ENCODE data around the gene PTPRM.

PTPRM gene

GRCh38 chr18:8175501-8176061 is 608.5 kb downstream of the PTPRM start:
- Mint-ChIP-seq H3K36me3 (ENCODE audit: low read depth) (no peaks in the 10 kb centered on the region), H3K27me3 (no peaks in the 10 kb centered on the region), H3K27ac (no peak overlapping the region), H3K4me1 (no peaks in the 10 kb centered on the region), H3K4me3 (no peak overlapping the region), H3K9me3 (peaks cover 6% of the 10 kb centered on the region)
- DNase-seq (no peak), ATAC-seq (no peak)

GRCh38 chr18:8176109-8176508 is 609.0 kb downstream of the PTPRM start:
- no peaks in the 10 kb centered on the region for H3K36me3 Mint-ChIP-seq (ENCODE audit: low read depth)
- H3K9me3 Mint-ChIP-seq, result peaks cover 6% of the 10 kb centered on the region
- no peak overlapping the region for H3K27ac Mint-ChIP-seq
- H3K4me3 Mint-ChIP-seq, result no peak overlapping the region
- no peak for DNase-seq
- no peak for ATAC-seq
- H3K4me1 Mint-ChIP-seq, result no peaks in the 10 kb centered on the region
- H3K27me3 Mint-ChIP-seq, result no peaks in the 10 kb centered on the region

GRCh38 chr18:8176554-8176953 is 609.4 kb downstream of the PTPRM start:
- Mint-ChIP-seq H3K27ac (no peak overlapping the region), H3K4me1 (no peaks in the 10 kb centered on the region), H3K36me3 (ENCODE audit: low read depth) (no peaks in the 10 kb centered on the region), H3K27me3 (no peaks in the 10 kb centered on the region), H3K9me3 (peaks cover 6% of the 10 kb centered on the region), H3K4me3 (no peak overlapping the region)
- ATAC-seq (no peak), DNase-seq (no peak)

- H3K36me3 Mint-ChIP-seq (ENCODE audit: low read depth), result no peaks in the 10 kb centered on the region
- ATAC-seq (no peak), DNase-seq (no peak)
- H3K27me3 Mint-ChIP-seq, result no peaks in the 10 kb centered on the region
- H3K4me3 Mint-ChIP-seq, result no peak overlapping the region
- no peak overlapping the region for H3K27ac Mint-ChIP-seq
- H3K4me1 Mint-ChIP-seq, result no peaks in the 10 kb centered on the region
- H3K9me3 Mint-ChIP-seq, result peaks cover 6% of the 10 kb centered on the region
These were observed 610.4 kb downstream of the PTPRM start for GRCh38 chr18:8177330-8178016.

- Mint-ChIP-seq H3K36me3 (ENCODE audit: low read depth) (no peaks in the 10 kb centered on the region), H3K4me1 (no peaks in the 10 kb centered on the region), H3K27ac (no peak overlapping the region), H3K9me3 (no peaks in the 10 kb centered on the region), H3K27me3 (no peaks in the 10 kb centered on the region), H3K4me3 (no peak overlapping the region)
- no peak for DNase-seq
- ATAC-seq, result no peak
These were observed 619.3 kb downstream of the PTPRM start for GRCh38 chr18:8186413-8186812.

- ATAC-seq (no peak), DNase-seq (no peak)
- no peak overlapping the region for H3K4me3 Mint-ChIP-seq
- no peaks in the 10 kb centered on the region for H3K4me1 Mint-ChIP-seq
- no peaks in the 10 kb centered on the region for H3K36me3 Mint-ChIP-seq (ENCODE audit: low read depth)
- H3K27me3 Mint-ChIP-seq, result no peaks in the 10 kb centered on the region
- no peaks in the 10 kb centered on the region for H3K9me3 Mint-ChIP-seq
- H3K27ac Mint-ChIP-seq, result no peak overlapping the region
These were observed 621.1 kb downstream of the PTPRM start for GRCh38 chr18:8188184-8188583.

GRCh38 chr18:8190980-8191379 is 623.9 kb downstream of the PTPRM start:
- no peak overlapping the region for H3K27ac Mint-ChIP-seq
- no peak for DNase-seq
- no peak overlapping the region for H3K4me3 Mint-ChIP-seq

GRCh38 chr18:8194431-8194830 is 627.3 kb downstream of the PTPRM start:
- no peak overlapping the region for H3K27ac Mint-ChIP-seq
- H3K27me3 Mint-ChIP-seq, result no peaks in the 10 kb centered on the region
- H3K4me1 Mint-ChIP-seq, result no peaks in the 10 kb centered on the region
- DNase-seq (no peak), ATAC-seq (no peak)
- H3K4me3 Mint-ChIP-seq, result no peak overlapping the region
- H3K36me3 Mint-ChIP-seq (ENCODE audit: low read depth), result no peaks in the 10 kb centered on the region
- H3K9me3 Mint-ChIP-seq, result no peaks in the 10 kb centered on the region

More at GRCh38 chr18:8190980-8191379, 623.9 kb downstream of the PTPRM start:
- Mint-ChIP-seq H3K4me1 (no peaks in the 10 kb centered on the region), H3K36me3 (ENCODE audit: low read depth) (no peaks in the 10 kb centered on the region), H3K9me3 (no peaks in the 10 kb centered on the region), H3K27me3 (no peaks in the 10 kb centered on the region)
- no peak for ATAC-seq

- Mint-ChIP-seq H3K27ac (no peak overlapping the region), H3K27me3 (no peaks in the 10 kb centered on the region), H3K36me3 (ENCODE audit: low read depth) (no peaks in the 10 kb centered on the region), H3K9me3 (no peaks in the 10 kb centered on the region), H3K4me1 (no peaks in the 10 kb centered on the region), H3K4me3 (no peak overlapping the region)
- ATAC-seq (no peak), DNase-seq (no peak)
These were observed 629.1 kb downstream of the PTPRM start for GRCh38 chr18:8196238-8196637.

- ATAC-seq, result no peak
- DNase-seq, result no peak
- no peaks in the 10 kb centered on the region for H3K27me3 Mint-ChIP-seq
- H3K4me3 Mint-ChIP-seq, result no peak overlapping the region
- no peak overlapping the region for H3K27ac Mint-ChIP-seq
- H3K9me3 Mint-ChIP-seq, result no peaks in the 10 kb centered on the region
- H3K36me3 Mint-ChIP-seq (ENCODE audit: low read depth), result no peaks in the 10 kb centered on the region
- H3K4me1 Mint-ChIP-seq, result no peaks in the 10 kb centered on the region
These were observed 630.4 kb downstream of the PTPRM start for GRCh38 chr18:8197499-8197898.

- DNase-seq (no peak), ATAC-seq (no peak)
- H3K4me1 Mint-ChIP-seq, result no peaks in the 10 kb centered on the region
- H3K27ac Mint-ChIP-seq, result no peak overlapping the region
- peaks cover 4% of the 10 kb centered on the region for H3K9me3 Mint-ChIP-seq
- no peak overlapping the region for H3K4me3 Mint-ChIP-seq
- H3K36me3 Mint-ChIP-seq (ENCODE audit: low read depth), result no peaks in the 10 kb centered on the region
- peaks cover 1% of the 10 kb centered on the region for H3K27me3 Mint-ChIP-seq
These were observed 640.9 kb downstream of the PTPRM start for GRCh38 chr18:8207996-8208395.

GRCh38 chr18:8208716-8209115 is 641.6 kb downstream of the PTPRM start:
- peaks cover 4% of the 10 kb centered on the region for H3K9me3 Mint-ChIP-seq
- ATAC-seq, result no peak

GRCh38 chr18:8212896-8213780 is 646.0 kb downstream of the PTPRM start:
- Mint-ChIP-seq H3K9me3 (no peaks in the 10 kb centered on the region), H3K36me3 (ENCODE audit: low read depth) (no peaks in the 10 kb centered on the region), H3K27ac (no peak overlapping the region), H3K4me1 (no peaks in the 10 kb centered on the region), H3K27me3 (no peaks in the 10 kb centered on the region), H3K4me3 (no peak overlapping the region)
- no peak for DNase-seq
- no peak for ATAC-seq

More at GRCh38 chr18:8208716-8209115, 641.6 kb downstream of the PTPRM start:
- no peaks in the 10 kb centered on the region for H3K4me1 Mint-ChIP-seq
- H3K36me3 Mint-ChIP-seq (ENCODE audit: low read depth), result no peaks in the 10 kb centered on the region
- peaks cover 1% of the 10 kb centered on the region for H3K27me3 Mint-ChIP-seq
- no peak overlapping the region for H3K4me3 Mint-ChIP-seq
- no peak overlapping the region for H3K27ac Mint-ChIP-seq
- no peak for DNase-seq

GRCh38 chr18:8215741-8216140 is 648.6 kb downstream of the PTPRM start:
- no peak for ATAC-seq
- Mint-ChIP-seq H3K4me1 (no peaks in the 10 kb centered on the region), H3K36me3 (ENCODE audit: low read depth) (no peaks in the 10 kb centered on the region), H3K27ac (no peak overlapping the region), H3K27me3 (no peaks in the 10 kb centered on the region), H3K9me3 (no peaks in the 10 kb centered on the region), H3K4me3 (no peak overlapping the region)
- DNase-seq, result no peak

GRCh38 chr18:8217051-8217564 is 650.0 kb downstream of the PTPRM start:
- Mint-ChIP-seq H3K9me3 (no peaks in the 10 kb centered on the region), H3K4me1 (no peaks in the 10 kb centered on the region), H3K36me3 (ENCODE audit: low read depth) (no peaks in the 10 kb centered on the region), H3K27me3 (no peaks in the 10 kb centered on the region), H3K27ac (no peak overlapping the region), H3K4me3 (no peak overlapping the region)
- ATAC-seq (no peak), DNase-seq (no peak)

Data from activated naive CD8-positive, alpha-beta T cell treated with anti-CD3 and anti-CD28 coated beads, Interleukin-2, amount 50 U/mL, for 24 hours (primary cell).